Stimulated activated effector memory CD8-positive, alpha-beta T cell treated with anti-CD3 and anti-CD28 coated beads, Interleukin-12 subunit alpha, Interleukin-12 subunit beta, amount 100 ng/mL, for 72 hours (primary cell): Measurements from ENCODE around the gene MVK.

ENCODE experiments used
- ATAC-seq: fragments of 150-1000 bp; cut with Tn5 transposase; 2 replicates; pipeline ENCODE4 v1.10.0; 2021
- DNase-seq, 2 donors: peaks; one replicate each; pipeline ENCODE4 v3.0.0; 2021 to 2022; ENCODE audit warnings: low spot score in 2 of 2
- H3K27ac Mint-ChIP-seq: one replicate; pipeline ENCODE4 v1.8.0; 2022; ENCODE audit warnings: mild to moderate bottlenecking, mixed read lengths
- H3K36me3 Mint-ChIP-seq: one replicate; pipeline ENCODE4 v1.8.0; 2022; ENCODE audit warnings: mild to moderate bottlenecking, mixed read lengths
- H3K4me1 Mint-ChIP-seq: one replicate; pipeline ENCODE4 v1.8.0; 2022; ENCODE audit warnings: mixed read lengths
- H3K4me3 Mint-ChIP-seq: one replicate; pipeline ENCODE4 v1.8.0; 2022; ENCODE audit warnings: mild to moderate bottlenecking, mixed read lengths
- H3K9me3 Mint-ChIP-seq: one replicate; pipeline ENCODE4 v1.8.0; 2022; ENCODE audit warnings: mixed read lengths

The MVK gene

DNA sequence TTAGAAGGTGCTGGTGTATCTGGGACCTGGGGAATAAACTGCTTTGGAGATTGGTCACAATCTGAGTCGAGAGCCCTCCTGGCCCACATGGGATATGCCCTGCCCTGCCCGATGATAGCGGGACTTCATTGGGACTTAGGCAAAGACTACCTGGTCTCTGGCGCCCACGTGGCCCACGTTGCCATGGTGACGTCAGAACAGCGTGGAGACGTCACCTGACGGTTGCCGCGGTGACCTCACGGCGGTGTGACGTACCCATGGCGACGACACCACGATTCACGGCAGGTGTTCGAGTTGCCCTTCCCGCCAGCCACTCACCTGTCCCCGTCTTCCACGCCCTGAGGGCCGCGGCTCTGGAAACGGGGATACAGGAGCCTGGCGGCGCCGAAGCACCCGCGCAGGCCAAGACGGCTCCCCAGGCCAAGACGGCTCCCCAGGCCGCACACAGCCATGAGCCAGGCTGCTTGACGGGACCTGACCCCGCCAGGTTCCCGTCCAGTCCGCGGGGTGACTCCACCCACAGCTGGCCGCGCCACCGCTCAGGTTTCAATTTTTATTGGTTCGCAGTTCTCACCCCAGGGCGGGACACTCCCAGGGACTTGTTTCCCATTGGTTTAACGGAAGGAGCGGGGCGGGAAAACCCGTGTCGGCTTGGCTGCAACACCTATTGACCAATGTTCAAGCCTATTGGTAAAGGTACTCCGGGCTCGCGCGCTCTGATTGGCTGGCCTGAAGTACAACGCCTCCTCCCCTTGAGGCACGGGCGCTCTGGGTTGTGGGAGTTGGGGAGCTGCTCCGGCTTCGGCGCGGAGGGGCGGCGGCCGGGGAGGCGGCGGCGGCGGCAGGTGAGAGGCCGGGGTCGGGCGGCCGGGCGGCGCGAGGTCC is at the start of gene MVK, which contains the start of gene MMAB:
TSS of gene MVK (plus strand) at position 766 of the 885 bp plus-strand sequence. CDS start 1,029 bp downstream, outside the sequence.
TSS of gene MMAB (minus strand) at position 476 of the 885 bp plus-strand sequence. CDS start at position 452, 24 bp downstream.
- Mint-ChIP-seq H3K27ac (peak within 1 kb of the TSS; percentile 90), H3K36me3 (peaks cover 71% of the 10 kb centered on the region), H3K4me1 (peaks cover 23% of the 10 kb centered on the region), H3K4me3 (peak within 1 kb of the TSS; percentile 85), H3K9me3 (no peaks in the 10 kb centered on the region)
- DNase-seq: peak; percentile 86 to 98
- ATAC-seq: peak; percentile 97

DNA sequence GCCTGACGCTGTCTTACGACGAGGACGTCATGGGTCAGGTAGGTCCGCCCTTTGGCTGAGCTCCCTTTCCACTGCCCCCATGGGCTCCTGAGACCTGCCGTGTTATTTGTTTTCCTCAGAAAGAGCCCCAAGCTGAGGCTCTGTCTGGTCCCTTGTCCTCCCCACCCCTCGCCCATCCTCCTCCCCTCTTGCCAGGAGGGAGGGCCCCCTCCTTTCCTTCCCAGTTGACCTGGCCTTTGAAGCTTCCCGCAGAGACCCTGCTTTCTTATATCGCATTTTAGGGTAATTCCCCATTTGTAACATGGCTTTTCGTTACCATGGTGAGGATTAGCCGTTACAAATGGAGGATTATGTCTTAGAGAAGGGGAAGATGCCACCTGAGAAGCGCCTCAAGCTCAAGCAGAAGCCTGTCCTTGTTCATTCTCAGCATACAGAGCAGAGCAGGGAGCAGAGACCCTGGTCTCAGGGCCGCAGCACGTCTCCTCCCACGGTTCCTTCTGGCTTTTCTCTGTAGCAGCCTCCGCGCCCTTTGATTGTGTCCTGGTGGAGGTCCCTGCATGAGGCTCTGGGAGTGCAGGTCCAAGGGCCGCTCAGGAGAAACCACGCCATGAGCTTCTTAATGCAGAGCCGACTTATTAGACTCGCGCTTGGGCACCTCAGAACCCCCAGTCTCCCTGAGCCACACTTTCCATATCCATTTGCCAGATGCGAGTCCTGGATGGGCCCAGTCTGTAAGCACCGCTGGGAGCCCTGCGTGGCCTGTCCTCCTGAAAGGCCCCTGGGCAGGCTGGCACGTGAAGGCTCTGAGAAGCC is 48.9 kb upstream of the MVK start:
- no peaks in the 10 kb centered on the region for H3K9me3 Mint-ChIP-seq
- no peaks in the 10 kb centered on the region for H3K4me1 Mint-ChIP-seq
- no peak for DNase-seq
- no peak overlapping the region for H3K4me3 Mint-ChIP-seq
- no peak overlapping the region for H3K27ac Mint-ChIP-seq
- no peak for ATAC-seq
- H3K36me3 Mint-ChIP-seq: peaks cover 65% of the 10 kb centered on the region

DNA sequence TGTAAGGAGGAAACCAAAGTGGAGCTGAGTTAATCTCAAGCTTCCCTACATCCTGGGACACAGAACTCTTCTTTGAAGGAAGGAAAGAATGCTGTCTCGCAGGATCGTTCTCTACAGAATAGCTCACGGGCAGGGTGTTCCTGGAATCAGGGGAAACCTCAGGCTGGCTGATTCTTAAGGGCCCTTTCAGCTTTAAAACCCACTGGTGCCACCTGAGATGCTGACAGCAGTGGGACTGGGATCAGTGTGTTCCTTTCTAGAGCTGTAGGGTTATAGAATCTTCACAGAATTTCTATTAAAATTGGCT is 48.4 kb upstream of the MVK start:
- peaks cover 66% of the 10 kb centered on the region for H3K36me3 Mint-ChIP-seq
- DNase-seq: no peak
- H3K4me1 Mint-ChIP-seq: no peaks in the 10 kb centered on the region
- no peaks in the 10 kb centered on the region for H3K9me3 Mint-ChIP-seq
- H3K27ac Mint-ChIP-seq: no peak overlapping the region
- ATAC-seq: no peak
- H3K4me3 Mint-ChIP-seq: no peak overlapping the region

DNA sequence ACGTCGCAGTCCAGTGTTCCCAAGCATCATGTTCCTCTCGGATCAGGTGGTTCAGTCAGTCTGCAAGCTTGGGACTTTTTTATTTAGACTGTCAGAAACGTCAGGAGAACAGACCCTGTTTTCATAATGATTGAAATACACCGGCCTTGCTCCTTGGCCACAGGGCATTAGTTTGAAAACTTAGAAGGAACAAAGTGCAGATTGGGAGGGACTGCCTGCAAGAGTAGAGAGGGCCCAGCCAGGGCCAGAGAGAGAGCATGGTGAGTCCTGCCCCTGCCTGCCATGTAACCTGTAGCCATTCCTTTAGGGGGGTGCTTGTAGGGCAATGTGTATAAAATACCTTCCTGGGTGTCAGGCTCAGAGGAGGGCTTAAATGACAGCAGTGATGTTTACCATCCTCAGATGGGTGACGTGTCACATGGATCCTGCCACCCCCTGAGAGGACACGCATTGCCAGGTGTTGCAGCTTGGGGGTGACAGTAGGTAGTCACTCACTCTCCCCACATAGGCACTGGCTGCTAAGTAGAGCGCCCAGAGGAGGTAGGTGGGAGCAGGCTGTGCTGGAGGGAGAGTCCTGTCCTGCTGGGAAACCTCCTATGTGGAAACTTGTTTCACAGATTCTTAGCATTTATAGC is 46.0 kb upstream of the MVK start:
- Mint-ChIP-seq H3K36me3 (peaks cover 49% of the 10 kb centered on the region), H3K4me1 (no peaks in the 10 kb centered on the region), H3K27ac (no peak overlapping the region), H3K9me3 (no peaks in the 10 kb centered on the region), H3K4me3 (no peak overlapping the region)
- DNase-seq (no peak), ATAC-seq (no peak)

DNA sequence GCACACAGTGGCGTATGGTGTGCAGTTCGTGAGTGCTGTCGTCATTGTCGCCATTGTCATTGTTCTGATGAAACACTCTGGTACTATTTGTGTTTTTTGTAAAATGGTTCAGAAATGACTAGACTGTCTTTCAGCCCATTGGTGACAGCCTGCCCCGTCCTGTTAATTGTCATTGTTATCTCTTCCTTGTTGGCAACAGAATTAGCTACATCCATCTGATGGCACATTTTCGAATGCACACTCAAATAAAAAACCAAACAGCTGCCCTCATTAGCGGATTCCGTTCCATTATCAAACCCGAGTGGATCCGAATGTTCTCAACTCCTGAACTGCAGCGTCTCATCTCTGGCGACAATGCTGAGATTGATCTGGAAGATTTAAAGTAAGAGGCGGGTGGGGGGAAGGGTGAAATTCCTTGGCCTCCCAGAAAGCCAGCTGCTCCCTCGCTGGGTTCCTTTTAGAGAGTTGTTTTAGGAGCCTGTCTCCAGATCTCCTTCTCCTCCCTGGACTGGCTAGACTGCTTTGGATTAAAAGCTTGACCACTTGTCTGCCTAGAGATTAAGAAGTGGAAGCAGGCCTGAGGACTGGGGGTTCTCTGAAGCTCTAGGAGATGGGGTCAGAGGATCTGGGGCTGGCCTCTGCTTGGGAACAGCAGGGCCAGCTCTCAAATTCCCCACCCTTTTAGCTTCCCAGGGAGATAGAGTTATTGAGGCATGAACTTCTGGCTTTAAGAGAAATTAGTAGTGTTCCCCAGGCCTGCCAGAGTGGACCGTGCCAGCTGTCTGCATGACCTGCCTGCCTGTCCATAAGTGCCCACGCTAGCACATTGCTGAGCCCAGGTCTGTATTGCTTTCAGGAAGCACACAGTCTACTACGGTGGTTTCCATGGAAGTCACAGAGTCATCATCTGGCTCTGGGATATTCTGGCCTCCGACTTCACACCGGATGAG is 43.6 kb upstream of the MVK start:
- Mint-ChIP-seq H3K9me3 (no peaks in the 10 kb centered on the region), H3K27ac (peak overlapping the region; percentile 48), H3K36me3 (peaks cover 47% of the 10 kb centered on the region), H3K4me1 (no peaks in the 10 kb centered on the region), H3K4me3 (no peak overlapping the region)
- ATAC-seq (no peak), DNase-seq (no peak)

DNA sequence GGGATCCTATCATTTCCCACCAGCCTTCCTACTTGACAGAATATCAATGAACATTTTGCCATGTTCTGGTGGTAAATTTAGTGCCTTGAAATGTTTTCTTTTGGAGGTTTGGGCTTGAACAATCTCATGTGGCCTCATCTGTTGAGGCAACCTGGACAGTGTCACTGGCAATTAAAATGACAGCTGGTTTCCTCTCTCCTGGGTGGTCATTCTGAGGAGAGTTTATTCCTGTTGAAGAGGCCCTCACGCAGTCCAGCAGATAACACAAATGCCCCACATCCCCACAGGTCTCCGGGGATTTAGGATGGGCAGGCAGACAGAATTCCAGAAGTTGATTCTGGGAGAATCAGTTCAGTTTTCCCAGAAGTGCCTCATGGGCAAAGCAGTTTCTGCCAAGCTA is 42.2 kb upstream of the MVK start:
- no peak for DNase-seq
- no peaks in the 10 kb centered on the region for H3K9me3 Mint-ChIP-seq

DNA sequence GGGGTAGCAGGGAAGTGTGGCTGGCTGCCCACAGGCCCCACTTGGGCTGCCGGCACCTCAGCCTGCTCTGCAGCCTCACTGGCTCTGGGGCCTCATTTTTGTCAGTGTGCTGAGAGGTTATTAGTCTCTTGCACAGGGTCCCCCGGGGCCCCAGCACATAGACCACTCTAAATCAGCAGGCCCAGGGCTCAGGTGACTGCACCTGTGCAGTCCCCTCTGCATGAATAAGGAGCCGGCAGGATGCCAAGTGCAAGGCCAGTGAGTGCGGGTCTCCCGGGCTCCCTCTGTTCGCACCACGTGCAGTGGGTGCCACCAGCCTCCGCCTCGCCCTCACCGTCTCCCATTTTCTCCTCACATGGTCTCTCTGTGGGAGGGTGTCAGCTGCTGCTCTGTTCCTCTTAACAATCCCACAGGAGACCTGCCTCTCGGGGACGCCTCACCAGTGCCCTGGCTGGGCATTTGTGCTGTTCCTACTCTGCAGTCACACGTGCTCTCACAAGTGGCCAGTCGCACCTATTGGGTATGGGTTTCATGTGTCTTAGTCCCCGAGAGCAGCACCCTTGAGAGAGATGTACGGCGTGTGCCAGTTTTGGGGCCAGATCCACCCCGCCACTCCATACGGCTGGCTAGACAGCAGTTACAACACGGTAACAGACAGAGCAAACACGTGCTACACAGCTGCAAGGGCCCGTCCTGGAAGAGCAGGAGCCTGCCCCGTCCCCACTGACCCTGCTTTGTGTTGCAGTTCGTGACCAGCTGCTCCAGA is 40.7 kb upstream of the MVK start:
- H3K36me3 Mint-ChIP-seq: peaks cover 34% of the 10 kb centered on the region
- no peak overlapping the region for H3K4me3 Mint-ChIP-seq
- H3K27ac Mint-ChIP-seq: no peak overlapping the region
- no peaks in the 10 kb centered on the region for H3K9me3 Mint-ChIP-seq
- DNase-seq (no peak), ATAC-seq (no peak)
- no peaks in the 10 kb centered on the region for H3K4me1 Mint-ChIP-seq

More for the DNA sequence above, 42.2 kb upstream of the MVK start:
- H3K4me3 Mint-ChIP-seq: no peak overlapping the region
- no peak for ATAC-seq
- peaks cover 33% of the 10 kb centered on the region for H3K36me3 Mint-ChIP-seq
- H3K27ac Mint-ChIP-seq: no peak overlapping the region
- H3K4me1 Mint-ChIP-seq: no peaks in the 10 kb centered on the region

DNA sequence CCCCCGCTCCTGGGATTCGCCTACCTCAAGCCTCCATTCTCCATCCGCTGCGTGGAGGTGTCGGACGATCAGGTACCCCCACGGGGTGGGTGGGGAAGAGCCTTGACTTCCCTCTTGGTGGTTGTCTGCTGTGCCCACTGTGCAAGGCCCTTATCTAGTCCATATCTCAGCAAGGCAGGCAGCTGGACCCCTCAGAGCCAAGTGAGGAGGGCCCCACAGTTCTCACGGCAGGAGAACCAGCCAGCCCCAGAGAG is 40.2 kb upstream of the MVK start:
- no peak overlapping the region for H3K4me3 Mint-ChIP-seq
- peaks cover 29% of the 10 kb centered on the region for H3K36me3 Mint-ChIP-seq
- H3K9me3 Mint-ChIP-seq: no peaks in the 10 kb centered on the region
- no peak overlapping the region for H3K27ac Mint-ChIP-seq
- no peak for DNase-seq
- H3K4me1 Mint-ChIP-seq: no peaks in the 10 kb centered on the region
- no peak for ATAC-seq

DNA sequence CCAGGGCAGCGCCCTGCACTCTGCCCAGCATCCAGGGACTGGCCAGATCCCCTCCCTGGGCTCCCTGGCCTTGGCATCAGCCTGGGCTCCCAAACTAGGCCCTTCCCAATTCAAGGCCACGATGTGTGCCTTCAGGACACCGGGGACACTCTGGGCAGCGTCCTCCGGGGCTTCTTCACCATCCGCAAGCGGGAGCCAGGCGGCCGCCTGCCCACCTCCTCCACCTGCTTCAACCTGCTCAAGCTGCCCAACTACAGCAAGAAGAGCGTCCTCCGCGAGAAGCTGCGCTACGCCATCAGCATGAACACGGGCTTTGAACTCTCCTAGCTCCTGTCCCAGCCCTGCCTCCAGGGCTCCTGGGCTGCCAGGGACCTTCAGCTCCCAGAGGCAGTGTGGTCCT is 39.1 kb upstream of the MVK start:
- peaks cover 24% of the 10 kb centered on the region for H3K36me3 Mint-ChIP-seq
- H3K4me1 Mint-ChIP-seq: no peaks in the 10 kb centered on the region

DNA sequence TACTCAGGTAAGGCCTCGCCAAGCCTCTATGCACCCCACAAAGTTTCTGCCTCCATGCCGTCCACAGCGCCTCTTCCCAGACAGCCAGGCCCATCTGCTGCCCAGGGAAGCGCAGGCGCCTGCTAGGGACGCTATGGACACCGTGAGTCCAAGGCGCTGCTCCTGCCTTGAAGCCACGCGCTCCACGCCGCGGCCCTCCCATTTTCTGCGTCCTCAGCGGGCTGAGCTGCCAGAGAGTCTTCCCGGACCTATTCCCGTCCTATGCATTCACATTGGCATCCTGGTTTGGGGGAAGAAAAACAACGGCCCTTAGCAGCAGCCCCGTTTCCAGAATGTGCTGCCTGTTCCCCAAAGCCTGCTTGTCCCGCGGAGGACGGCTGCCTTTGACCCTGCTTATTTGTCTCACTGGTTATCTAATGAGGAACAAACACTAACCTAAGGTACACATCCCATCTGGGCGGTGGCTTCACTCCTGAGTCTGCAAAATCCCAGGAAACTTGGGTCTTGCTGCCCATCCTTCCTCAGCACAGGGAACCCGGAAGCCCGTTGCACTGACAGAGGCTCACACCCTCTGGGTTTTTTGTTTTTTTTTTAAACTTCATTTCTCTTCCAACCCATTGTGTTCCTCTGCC is 38.2 kb upstream of the MVK start:
- Mint-ChIP-seq H3K36me3 (peaks cover 16% of the 10 kb centered on the region), H3K27ac (no peak overlapping the region), H3K4me3 (no peak overlapping the region), H3K9me3 (no peaks in the 10 kb centered on the region), H3K4me1 (no peaks in the 10 kb centered on the region)
- ATAC-seq (no peak), DNase-seq (no peak)

More for the DNA sequence above, 39.1 kb upstream of the MVK start:
- DNase-seq (no peak), ATAC-seq (no peak)
- no peak overlapping the region for H3K4me3 Mint-ChIP-seq
- H3K9me3 Mint-ChIP-seq: no peaks in the 10 kb centered on the region
- no peak overlapping the region for H3K27ac Mint-ChIP-seq

DNA sequence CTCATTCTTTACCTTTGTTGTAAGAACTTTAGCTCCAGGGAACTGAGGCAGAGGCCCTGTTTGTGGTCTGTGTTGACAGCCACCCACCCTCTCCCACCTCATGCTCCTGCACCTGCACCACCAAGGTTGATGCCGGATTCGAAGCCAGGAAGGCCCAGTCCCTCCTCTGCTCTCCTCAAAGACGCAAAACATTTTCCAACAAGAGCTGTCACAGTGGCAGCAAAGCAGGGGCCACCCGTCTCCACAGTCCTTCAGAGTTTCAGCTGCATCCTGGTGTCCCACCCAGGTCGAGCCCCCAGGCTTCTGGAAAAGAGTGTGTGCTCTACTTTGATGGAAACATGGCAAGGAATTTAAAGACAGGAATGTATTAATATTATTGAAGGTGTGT is 37.7 kb upstream of the MVK start:
- no peak overlapping the region for H3K27ac Mint-ChIP-seq
- ATAC-seq (no peak), DNase-seq (no peak)
- no peaks in the 10 kb centered on the region for H3K9me3 Mint-ChIP-seq
- peaks cover 15% of the 10 kb centered on the region for H3K36me3 Mint-ChIP-seq
- no peaks in the 10 kb centered on the region for H3K4me1 Mint-ChIP-seq
- no peak overlapping the region for H3K4me3 Mint-ChIP-seq

DNA sequence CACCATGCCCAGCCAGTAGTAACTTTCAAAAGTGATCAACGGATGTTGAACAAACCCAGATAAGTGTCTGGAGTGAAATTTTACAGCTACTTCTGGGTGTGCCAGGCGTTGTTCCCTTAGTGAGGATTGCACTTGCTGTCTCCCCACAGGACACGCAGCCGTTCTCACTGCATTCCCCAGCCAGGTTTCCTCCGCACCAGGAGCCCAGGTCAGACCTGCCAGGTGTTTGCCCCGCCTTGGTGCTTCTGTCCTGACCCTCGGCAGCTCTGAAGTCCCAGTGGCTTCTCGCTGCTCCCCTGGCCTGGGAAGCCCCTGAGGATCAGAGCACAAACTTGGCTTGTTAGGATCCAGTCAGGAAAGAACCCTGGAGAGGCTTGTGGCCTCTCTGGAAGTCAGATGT is 36.5 kb upstream of the MVK start:
- no peak for DNase-seq
- H3K4me1 Mint-ChIP-seq: no peaks in the 10 kb centered on the region
- no peak overlapping the region for H3K4me3 Mint-ChIP-seq
- H3K36me3 Mint-ChIP-seq: peaks cover 15% of the 10 kb centered on the region
- no peak for ATAC-seq
- H3K9me3 Mint-ChIP-seq: no peaks in the 10 kb centered on the region
- H3K27ac Mint-ChIP-seq: no peak overlapping the region

DNA sequence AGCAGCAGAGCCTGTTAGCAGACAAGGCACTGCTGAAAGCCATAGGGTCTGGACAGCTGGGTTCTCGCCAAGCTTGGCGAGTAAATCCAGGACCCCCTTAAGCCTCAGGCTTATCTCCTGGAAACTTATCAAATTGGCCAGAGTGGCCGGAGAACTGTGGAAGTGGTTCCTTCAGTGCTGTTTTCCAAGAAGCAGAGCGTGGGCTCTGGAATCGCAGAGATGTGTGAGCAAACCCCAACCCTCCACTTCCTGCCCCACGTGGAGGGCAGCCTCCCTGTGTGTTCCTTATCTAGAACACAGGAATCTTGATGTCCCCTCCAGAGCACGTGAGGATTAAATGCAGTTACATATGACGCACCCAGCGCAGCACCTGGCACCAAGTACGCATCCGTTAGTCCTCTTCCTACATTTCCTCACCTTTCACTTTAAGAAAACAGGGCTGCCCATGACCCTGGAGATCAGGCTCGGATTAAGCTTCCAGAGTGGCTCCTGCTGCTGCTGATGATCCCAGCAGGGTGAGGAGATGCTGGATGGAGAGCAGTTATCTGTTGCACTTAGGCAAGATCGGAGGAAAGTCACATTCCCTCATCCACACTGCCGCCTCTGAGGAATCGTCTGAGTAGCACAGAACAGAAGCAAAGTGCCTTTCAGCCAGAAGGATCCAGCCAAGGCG is 35.3 kb upstream of the MVK start:
- Mint-ChIP-seq H3K27ac (no peak overlapping the region), H3K9me3 (no peaks in the 10 kb centered on the region)

More for the DNA sequence above, 35.3 kb upstream of the MVK start:
- Mint-ChIP-seq H3K36me3 (peaks cover 9% of the 10 kb centered on the region), H3K4me3 (no peak overlapping the region), H3K4me1 (peaks cover 2% of the 10 kb centered on the region)
- ATAC-seq (no peak), DNase-seq (no peak)
